C4-2B (cell line): ENCODE data around the gene FBXL4.

Experiments
- ZFX ChIP-seq: fragments of 450-650 bp; IDR thresholded peaks from 2 replicates; pipeline ENCODE4 v1.6.1; 2017
- TF ChIP-seq, protein P1 (sequence below): fragments of 450-650 bp; conservative IDR thresholded peaks from 2 replicates; pipeline ENCODE4 v1.5.1; 2017; ENCODE audit warnings: mild to moderate bottlenecking

DNA sequence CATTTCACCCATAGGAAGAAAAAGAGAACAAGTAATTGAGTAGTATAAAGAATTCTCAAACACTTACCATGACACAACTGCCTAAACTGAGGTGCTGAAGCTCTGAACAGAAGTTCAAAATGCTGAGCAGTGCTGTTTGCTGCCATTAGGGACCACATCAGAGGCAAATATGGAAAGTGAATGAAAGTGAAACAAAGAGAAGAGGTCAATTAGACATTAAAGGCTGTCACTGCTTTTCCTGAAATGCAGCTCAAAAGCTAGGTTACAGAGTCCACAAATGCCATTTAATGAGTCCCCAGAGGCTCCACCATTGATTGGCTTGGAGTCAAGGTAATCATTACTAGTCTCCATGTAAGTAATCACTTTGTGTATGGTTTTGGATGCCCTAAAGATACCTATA lies 67.3 kb downstream of the FBXL4 start:
- TF ChIP-seq, protein P1, sequence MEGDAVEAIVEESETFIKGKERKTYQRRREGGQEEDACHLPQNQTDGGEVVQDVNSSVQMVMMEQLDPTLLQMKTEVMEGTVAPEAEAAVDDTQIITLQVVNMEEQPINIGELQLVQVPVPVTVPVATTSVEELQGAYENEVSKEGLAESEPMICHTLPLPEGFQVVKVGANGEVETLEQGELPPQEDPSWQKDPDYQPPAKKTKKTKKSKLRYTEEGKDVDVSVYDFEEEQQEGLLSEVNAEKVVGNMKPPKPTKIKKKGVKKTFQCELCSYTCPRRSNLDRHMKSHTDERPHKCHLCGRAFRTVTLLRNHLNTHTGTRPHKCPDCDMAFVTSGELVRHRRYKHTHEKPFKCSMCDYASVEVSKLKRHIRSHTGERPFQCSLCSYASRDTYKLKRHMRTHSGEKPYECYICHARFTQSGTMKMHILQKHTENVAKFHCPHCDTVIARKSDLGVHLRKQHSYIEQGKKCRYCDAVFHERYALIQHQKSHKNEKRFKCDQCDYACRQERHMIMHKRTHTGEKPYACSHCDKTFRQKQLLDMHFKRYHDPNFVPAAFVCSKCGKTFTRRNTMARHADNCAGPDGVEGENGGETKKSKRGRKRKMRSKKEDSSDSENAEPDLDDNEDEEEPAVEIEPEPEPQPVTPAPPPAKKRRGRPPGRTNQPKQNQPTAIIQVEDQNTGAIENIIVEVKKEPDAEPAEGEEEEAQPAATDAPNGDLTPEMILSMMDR, result no peak
- no peak for TF ChIP-seq ZFX
